NK-92 treated with Interleukin-12 subunit alpha and Interleukin-12 subunit beta, amount 100 ng/mL, for 24 hours (cell line): ENCODE measurements around the gene ADGRL3.
"Not testable (repeated sequence)": the region's sequence is repeated elsewhere in the genome, so short reads cannot be mapped to it uniquely, and the experiment has no call there.

Experiments
- DNase-seq: peaks from one replicate; lab custom pipeline; 2025; lab: John Stamatoyannopoulos, UW

Gene ADGRL3

GRCh38 chr4:61205066-61205465 is 4.9 kb downstream of the ADGRL3 start:
- no peak for DNase-seq

DNA sequence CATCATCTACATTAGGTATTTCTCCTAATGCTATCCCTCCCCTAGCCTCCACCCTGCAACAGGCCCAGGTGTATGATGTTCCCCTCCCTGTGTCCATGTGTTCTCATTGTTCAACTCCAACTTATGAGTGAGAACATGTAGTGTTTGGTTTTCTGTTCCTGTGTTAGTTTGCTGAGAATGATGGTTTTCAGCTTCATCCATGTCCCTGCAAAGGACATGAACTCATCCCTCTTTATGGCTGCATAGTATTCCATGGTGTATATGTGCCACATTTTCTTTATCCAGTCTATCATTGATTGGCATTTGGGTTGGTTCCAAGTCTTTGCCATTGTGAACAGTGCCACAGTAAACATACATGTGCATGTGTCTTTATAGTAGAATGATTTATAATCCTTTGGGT is 7.0 kb downstream of the ADGRL3 start:
- not testable (repeated sequence) for DNase-seq

DNA sequence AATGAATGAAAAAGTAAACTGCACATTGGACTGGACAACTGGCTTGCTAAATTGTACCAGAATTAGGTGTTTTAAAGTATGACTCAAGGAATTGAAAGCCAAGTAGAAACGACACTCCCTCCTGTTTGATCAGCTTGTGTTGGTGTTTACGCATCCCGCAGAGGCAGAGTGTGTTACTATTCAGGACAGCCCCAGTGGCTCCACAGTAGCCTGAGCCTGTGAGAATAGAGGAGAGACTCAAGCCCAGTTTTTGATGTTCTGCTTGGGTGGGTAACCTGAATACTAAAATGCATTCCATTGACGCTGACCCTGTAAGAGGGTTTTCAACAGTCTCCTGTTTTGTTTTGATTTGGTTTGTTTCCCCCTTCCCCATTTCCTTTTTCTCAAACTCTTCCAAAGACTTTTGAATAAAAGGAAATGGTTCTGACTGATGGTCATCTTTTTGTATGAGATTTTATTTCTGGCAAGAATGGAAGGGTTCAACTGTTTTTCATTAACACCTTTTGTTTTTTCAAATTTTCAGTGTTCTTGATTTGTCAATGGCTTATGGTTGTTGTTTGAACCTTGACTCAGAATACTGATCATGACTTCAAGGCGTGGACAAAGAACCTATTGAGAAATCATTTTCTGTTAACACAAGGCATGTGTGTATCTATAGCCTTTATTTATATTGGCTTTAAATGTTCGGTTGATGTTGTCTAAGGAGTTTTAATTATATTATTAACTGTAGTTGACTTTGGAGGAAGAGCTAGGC is 10.2 kb downstream of the ADGRL3 start:
- DNase-seq, result no peak

DNA sequence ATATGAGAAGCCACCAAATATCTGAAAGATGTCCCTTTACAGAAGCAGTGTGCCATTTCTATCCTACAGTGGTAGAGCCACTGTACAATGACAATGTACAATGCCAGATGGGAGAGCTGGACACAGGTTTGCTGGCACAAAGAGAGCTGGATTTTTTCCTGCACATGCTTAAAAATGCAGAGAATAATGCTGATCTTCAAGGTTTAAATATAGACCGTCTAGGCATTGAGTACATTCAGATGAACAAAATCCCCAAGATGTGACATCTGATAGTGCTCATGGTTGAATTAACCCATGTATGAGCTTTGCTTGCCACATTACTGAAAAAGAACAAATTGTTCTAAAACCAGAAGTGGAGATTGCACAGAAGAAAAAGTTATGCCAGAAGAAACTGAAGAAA is 11.7 kb downstream of the ADGRL3 start:
- DNase-seq, result no peak

DNA sequence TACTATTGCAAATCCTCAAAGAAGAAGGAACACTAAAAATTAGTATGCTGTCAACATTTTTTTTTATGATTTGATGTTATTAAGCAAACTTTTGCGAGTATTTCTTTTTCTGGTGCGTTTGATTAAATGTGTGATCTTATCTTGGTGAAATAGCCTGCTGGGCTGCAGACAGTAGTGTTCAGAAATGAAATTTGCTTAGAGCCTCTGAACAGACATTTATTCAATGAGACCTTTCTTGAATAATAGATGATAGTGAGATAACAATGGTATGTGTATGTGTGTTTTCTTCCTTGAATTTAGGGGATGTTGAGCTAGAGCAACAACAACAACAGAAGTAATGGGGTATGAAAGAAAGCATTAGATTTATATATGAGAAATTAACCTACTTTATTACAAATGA is 12.7 kb downstream of the ADGRL3 start:
- no peak for DNase-seq

DNA sequence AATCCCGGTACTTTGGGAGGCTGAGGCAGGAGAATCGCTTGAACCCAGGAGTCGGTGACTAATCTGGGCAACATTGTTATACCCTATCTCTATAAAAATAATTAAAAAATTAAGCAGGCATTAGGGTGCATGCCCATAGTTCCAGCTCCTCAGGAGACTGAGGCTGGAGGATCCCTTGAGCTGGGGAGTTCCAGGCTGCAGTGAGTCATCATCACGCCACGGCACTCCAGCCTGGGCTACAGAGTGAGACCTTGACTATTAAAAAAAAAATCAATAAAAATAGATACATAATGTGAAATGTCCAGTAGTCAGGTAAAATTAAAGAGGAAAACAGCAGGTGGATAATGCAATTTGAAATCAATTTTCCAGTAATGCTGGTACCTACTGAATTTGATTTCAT is 14.6 kb downstream of the ADGRL3 start:
- no peak for DNase-seq

GRCh38 chr4:61217222-61217621 is 17.1 kb downstream of the ADGRL3 start:
- no peak for DNase-seq

GRCh38 chr4:61220556-61220955 is 20.4 kb downstream of the ADGRL3 start:
- DNase-seq, result no peak

- DNase-seq, result no peak
Observed at GRCh38 chr4:61223385-61223784, 23.3 kb downstream of the ADGRL3 start.

DNA sequence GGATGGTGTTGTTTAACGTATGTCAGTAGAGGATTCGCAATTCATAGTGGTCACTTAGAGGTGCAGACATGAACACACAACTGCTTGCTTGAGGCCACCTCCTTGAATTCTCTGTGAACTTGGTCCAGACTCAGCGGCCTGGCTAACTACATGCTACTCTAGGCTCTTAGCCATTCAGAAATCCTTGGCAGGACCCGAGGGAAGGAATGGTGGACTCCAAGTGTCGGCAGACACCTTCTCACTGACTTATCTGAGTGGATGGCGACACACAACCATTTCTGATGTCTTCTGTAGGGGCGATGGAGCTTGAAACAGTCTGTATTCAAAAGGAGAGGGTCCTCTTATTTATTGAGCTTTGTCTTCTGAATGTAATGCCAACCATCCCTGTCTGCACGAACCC is 24.4 kb downstream of the ADGRL3 start:
- no peak for DNase-seq

DNA sequence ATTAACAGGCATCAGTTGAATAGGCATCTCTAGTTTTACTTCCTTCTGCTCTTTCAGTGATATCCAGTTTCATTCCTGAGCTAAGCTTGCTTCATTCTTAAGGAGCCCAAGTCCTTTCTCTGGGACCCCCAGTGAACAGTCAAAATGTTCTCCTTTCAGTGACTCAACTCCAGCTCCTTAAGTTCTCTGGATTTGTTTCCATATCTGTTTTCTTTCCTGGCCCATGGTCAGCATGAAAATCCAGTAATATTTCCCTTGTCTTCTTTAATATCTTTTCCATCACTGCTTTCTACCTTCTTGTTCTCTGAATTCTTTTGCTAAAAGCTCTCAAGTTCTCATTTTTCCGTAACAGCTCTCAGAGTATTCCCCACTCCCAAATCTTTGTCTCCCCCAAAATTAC is 25.5 kb downstream of the ADGRL3 start:
- DNase-seq, result no peak

GRCh38 chr4:61231421-61231820 is 31.3 kb downstream of the ADGRL3 start:
- no peak for DNase-seq

DNA sequence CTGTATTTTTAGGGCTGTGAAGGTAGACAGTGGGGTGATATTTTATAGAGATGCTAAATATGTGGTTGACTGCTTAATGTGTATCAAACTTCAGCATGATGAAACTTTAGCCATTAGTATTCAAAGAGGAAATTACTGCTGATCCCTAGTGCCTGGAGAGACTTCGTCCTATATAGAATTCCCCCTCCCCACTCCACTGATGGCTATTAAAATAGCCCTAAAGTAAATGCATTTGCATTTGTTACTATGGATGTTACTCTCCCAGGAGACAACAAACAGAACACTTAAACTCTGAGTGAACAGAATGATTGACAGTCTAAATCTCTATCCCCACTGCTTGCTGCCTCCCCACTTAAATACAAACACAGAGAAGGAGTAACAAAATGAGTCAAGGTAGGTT is 39.1 kb downstream of the ADGRL3 start:
- no peak for DNase-seq

DNA sequence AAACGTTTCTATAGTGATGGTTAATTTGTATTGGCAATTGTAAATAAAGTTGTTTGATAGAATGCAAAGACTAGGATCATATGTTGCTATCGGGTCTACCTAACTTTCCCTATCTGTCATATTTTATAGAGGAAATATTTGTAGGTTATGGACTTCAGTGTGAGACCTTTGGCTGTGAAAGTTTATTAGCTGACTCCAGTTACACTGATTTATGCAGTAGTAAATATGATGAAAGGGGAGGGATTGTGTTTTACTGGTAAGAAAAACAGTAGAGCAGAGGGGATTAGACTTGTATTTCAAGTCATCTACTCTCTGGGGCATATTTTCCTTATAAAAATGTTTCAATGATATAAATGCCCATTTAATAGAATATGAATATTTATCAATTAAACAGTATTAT is 43.8 kb downstream of the ADGRL3 start:
- DNase-seq, result no peak

DNA sequence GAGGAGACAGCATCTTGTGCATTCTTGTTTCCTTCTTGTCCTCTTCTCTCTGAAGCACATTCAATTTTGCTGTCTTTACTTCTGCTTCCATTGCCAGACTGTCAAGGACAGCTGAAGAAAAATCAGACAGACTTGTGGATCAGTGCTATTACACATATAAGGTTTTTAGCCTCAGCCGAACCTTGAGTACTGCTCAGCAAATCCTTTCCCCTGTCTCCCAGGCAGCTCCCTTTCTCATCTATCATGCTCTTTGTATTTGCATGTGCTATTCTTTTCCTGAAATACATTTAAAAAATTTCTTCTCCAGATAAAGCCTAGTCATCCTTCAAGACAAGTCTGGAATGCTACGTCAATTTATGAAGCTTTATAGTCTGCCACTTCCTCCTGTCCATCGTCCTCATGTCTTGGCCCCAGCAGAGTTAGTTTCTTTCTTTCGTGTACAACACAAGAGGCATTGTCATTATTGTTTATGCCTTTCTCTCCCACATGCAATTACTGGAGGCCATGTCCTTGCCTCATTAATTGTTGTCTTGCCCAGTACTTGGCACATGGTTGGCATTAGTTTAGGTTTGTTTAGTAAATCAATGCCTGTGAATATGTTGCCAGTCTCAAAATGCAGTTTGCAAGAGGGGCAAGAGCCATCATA is 45.1 kb downstream of the ADGRL3 start:
- no peak for DNase-seq

- no peak for DNase-seq
Observed at GRCh38 chr4:61246034-61246433, 45.9 kb downstream of the ADGRL3 start.

- no peak for DNase-seq
Observed at GRCh38 chr4:61248705-61249104, 48.6 kb downstream of the ADGRL3 start.

- no peak for DNase-seq
Observed at GRCh38 chr4:61251129-61251528, 51.0 kb downstream of the ADGRL3 start.

DNA sequence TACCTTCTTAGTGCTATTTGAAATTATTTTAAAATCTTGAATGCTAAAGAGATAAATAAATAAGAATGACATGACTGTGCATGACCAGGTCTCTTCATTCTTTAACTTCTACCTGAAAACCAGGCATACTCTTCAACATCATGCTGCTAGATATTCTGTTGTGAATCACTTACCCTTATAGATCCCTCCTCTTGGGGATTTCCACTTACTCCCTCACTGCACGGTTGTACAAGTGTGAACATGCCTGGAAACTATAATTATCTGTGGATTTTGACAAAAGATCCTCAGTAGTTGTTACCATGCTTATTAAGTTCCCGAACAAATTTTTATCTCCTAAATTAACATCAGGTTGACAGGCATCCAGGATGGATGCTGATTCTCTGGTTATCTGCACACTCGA is 54.3 kb downstream of the ADGRL3 start:
- no peak for DNase-seq

DNA sequence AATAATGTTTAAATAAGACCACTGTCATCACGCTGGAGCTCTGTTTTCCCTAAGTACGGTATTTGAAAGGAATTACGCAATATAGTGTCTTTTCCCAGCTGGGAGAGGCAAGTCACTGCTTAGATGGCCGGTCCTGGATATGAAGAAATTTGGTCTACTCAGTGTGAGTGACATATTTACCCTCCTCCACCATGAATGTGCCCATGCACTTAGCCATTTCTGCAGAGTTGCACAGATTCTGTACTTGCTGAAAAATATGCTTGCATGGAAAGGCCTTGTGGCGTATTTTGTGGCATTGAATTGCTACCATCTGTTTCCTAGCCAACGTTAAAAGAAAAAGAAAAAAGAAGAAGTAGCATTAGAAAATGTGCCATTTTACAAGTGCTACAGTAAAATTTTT is 73.1 kb downstream of the ADGRL3 start:
- no peak for DNase-seq

DNA sequence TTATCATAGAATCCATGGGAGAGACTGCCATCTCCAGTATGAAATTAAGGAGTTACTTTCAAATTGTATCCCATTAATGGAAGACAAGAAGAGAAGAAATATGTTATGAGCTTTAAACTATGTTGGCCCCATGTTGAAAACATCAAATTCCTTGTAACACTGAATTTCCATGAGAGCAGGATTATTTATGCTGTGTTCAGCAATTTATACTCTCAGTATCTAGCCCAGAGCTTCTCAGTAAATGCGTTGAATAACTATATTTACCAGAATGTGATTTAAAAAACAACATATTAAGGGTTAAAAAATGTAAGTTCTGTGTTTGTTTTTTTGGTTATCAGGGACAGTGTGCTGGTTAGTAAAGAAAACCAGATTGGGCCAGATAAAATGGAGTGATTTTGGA is 74.2 kb downstream of the ADGRL3 start:
- no peak for DNase-seq

DNA sequence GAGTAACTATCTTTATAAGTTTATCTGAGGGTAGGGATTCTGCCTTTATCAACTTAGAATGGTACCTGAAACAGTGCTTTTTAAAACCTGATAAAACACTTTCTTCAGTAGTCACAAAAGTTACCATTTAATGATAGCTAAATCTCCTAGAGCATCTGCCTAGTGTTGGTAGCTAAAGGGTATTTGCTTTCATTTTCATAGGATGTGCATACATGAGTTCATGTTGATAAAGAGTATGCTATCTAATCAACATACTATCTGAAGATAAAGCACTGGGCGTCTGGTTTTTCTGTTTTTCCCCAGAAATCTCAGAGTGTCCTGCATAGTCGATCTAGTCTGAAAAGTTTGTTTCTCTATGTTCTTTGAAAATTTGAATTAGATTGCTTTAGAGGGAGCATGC is 75.1 kb downstream of the ADGRL3 start:
- DNase-seq, result no peak

DNA sequence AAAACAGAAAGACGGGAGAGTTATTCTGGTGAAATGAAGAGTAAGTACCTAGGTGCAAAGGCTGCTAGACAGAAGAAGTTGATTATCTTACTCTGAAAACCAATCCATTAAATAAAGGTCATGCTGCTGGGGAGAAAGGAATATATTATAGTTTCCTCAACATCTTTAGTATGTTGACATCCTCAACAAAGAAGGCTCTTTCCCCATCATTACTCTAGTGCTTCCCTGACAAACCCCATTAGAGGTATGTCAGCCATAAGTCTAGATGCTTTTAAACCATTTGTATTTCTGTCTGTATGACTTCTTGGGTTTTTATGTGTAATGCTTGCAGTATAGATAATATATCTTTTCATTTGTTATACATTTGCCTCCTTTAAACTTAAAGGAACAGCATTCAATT is 75.9 kb downstream of the ADGRL3 start:
- DNase-seq, result no peak
